ENCODE data around the gene RNF224.

Gene RNF224

GRCh38 chr9:137254624-137255447 is 27.5 kb downstream of the RNF224 start, which contains the start of gene NELFB:
TSS of gene NELFB (plus strand) at chr9:137255327.
- H4K91ac ChIP-seq (ENCODE audit: low read length): peak within 1 kb of the TSS; percentile 85
- WGBS: under 1% methylated on average over 44 of the region's 105 CpGs
- peak within 1 kb of the TSS; percentile 40 for H2BK5ac ChIP-seq (ENCODE audit: low read depth, low read length, poor library complexity, severe bottlenecking)

GRCh38 chr9:137255448-137256114 is 28.3 kb downstream of the RNF224 start:
- 5% methylated on average over 45 of the region's 51 CpGs for WGBS
- Histone ChIP-seq H2AK5ac (ENCODE audit: low read length, severe bottlenecking) (no peak overlapping the region), H3K18ac (ENCODE audit: low read depth in 1 of 2, low read length in 2 of 2) (peak overlapping the region; percentile 75 to 81), H3K9ac (ENCODE audit: low read length) (peak overlapping the region; percentile 90), H3K36me3 (ENCODE audit: control insufficient read depth in 1 of 2, insufficient read depth in 2 of 2, low read depth in 1 of 2, low read length in 2 of 2) (peaks cover 12 to 33% of the 10 kb centered on the region in 2 experiments), H2BK120ac (ENCODE audit: low read depth, low read length) (peak overlapping the region; percentile 85), H2AFZ (ENCODE audit: low read depth, low read length) (peak overlapping the region; percentile 53), H3K4ac (ENCODE audit: low read depth in 1 of 2, low read length in 2 of 2) (peak overlapping the region; percentile 83 to 91), H2BK5ac (ENCODE audit: low read depth, low read length, poor library complexity, severe bottlenecking) (no peak overlapping the region), H3K14ac (ENCODE audit: low read length in 2 of 2) (peak overlapping the region in 1 of 2 experiments; percentile 93), H3K27me3 (ENCODE audit: control insufficient read depth in 1 of 2, insufficient read depth in 1 of 2, low read length in 2 of 2) (no peaks in the 10 kb centered on the region), H3K27ac (ENCODE audit: low read length, poor library complexity, severe bottlenecking) (no peak overlapping the region), H2BK15ac (ENCODE audit: low read depth, poor library complexity, severe bottlenecking) (peak overlapping the region; percentile 83), H4K8ac (ENCODE audit: low read length) (peak overlapping the region; percentile 56), H3K79me1 (replicated peaks; ENCODE audit: low read length, poor library complexity, severe bottlenecking) (peaks cover 14% of the 10 kb centered on the region), H3K4me3 (ENCODE audit: insufficient read depth in 1 of 2, low read depth in 1 of 2, low read length in 2 of 2) (peak overlapping the region; percentile 93 to 97), H3K4me1 (ENCODE audit: control insufficient read depth, insufficient read depth, low read depth, low read length) (peaks cover 34% of the 10 kb centered on the region), H2BK12ac (ENCODE audit: low read length in 2 of 2) (peak overlapping the region in 1 of 2 experiments; percentile 29), H3K23ac (ENCODE audit: low read length in 2 of 2) (peak overlapping the region in 1 of 2 experiments; percentile 1), H4K91ac (ENCODE audit: low read length) (peak overlapping the region; percentile 21), H3K4me2 (ENCODE audit: low read length, poor library complexity, severe bottlenecking) (peak overlapping the region; percentile 89), H3K9me3 (ENCODE audit: control insufficient read depth, low read length) (no peaks in the 10 kb centered on the region)
- DNase-seq: peak; percentile 56

More at GRCh38 chr9:137254624-137255447, 27.5 kb downstream of the RNF224 start, which contains the start of gene NELFB:
- Histone ChIP-seq H3K4me2 (ENCODE audit: low read length, poor library complexity, severe bottlenecking) (peak within 1 kb of the TSS; percentile 92), H3K4me3 (ENCODE audit: insufficient read depth in 1 of 2, low read depth in 1 of 2, low read length in 2 of 2) (peak within 1 kb of the TSS; percentile 93 to 97), H3K18ac (ENCODE audit: low read depth in 1 of 2, low read length in 2 of 2) (peak within 1 kb of the TSS; percentile 84 to 86), H4K8ac (ENCODE audit: low read length) (peak within 1 kb of the TSS; percentile 56), H3K4ac (ENCODE audit: low read depth in 1 of 2, low read length in 2 of 2) (peak within 1 kb of the TSS; percentile 91 to 93), H2BK12ac (ENCODE audit: low read length in 2 of 2) (peak within 1 kb of the TSS in 1 of 2 experiments; percentile 32), H3K36me3 (ENCODE audit: control insufficient read depth in 1 of 2, insufficient read depth in 2 of 2, low read depth in 1 of 2, low read length in 2 of 2) (peaks cover 12 to 31% of the 10 kb centered on the region in 2 experiments), H3K27ac (ENCODE audit: low read length, poor library complexity, severe bottlenecking) (no peak within 1 kb of the TSS), H3K9ac (ENCODE audit: low read length) (peak within 1 kb of the TSS; percentile 90), H3K4me1 (ENCODE audit: control insufficient read depth, insufficient read depth, low read depth, low read length) (peaks cover 36% of the 10 kb centered on the region), H3K79me1 (replicated peaks; ENCODE audit: low read length, poor library complexity, severe bottlenecking) (peaks cover 14% of the 10 kb centered on the region), H2AK5ac (ENCODE audit: low read length, severe bottlenecking) (no peak within 1 kb of the TSS), H3K27me3 (ENCODE audit: control insufficient read depth in 1 of 2, insufficient read depth in 1 of 2, low read length in 2 of 2) (no peaks in the 10 kb centered on the region), H2AFZ (ENCODE audit: low read depth, low read length) (peak within 1 kb of the TSS; percentile 85), H3K23ac (ENCODE audit: low read length in 2 of 2) (peak within 1 kb of the TSS in 1 of 2 experiments; percentile 75), H2BK120ac (ENCODE audit: low read depth, low read length) (peak within 1 kb of the TSS; percentile 85), H3K9me3 (ENCODE audit: control insufficient read depth, low read length) (no peaks in the 10 kb centered on the region), H3K14ac (ENCODE audit: low read length in 2 of 2) (peak within 1 kb of the TSS in 1 of 2 experiments; percentile 93), H2BK15ac (ENCODE audit: low read depth, poor library complexity, severe bottlenecking) (peak within 1 kb of the TSS; percentile 93)
- peak; percentile 81 for DNase-seq

- Histone ChIP-seq H2BK120ac (ENCODE audit: low read depth, low read length) (no peak overlapping the region), H2BK12ac (ENCODE audit: low read length in 2 of 2) (no peak overlapping the region), H3K9ac (ENCODE audit: low read length) (peak overlapping the region; percentile 90), H3K23ac (ENCODE audit: low read length in 2 of 2) (no peak overlapping the region), H2AFZ (ENCODE audit: low read depth, low read length) (no peak overlapping the region), H3K4me1 (ENCODE audit: control insufficient read depth, insufficient read depth, low read depth, low read length) (peaks cover 27% of the 10 kb centered on the region), H3K14ac (ENCODE audit: low read length in 2 of 2) (peak overlapping the region in 1 of 2 experiments; percentile 93), H4K8ac (ENCODE audit: low read length) (no peak overlapping the region), H2AK5ac (ENCODE audit: low read length, severe bottlenecking) (no peak overlapping the region), H3K36me3 (ENCODE audit: control insufficient read depth in 1 of 2, insufficient read depth in 2 of 2, low read depth in 1 of 2, low read length in 2 of 2) (peaks cover 12 to 34% of the 10 kb centered on the region in 2 experiments), H2BK15ac (ENCODE audit: low read depth, poor library complexity, severe bottlenecking) (no peak overlapping the region), H3K27me3 (ENCODE audit: control insufficient read depth in 1 of 2, insufficient read depth in 1 of 2, low read length in 2 of 2) (no peaks in the 10 kb centered on the region), H3K4me3 (ENCODE audit: insufficient read depth in 1 of 2, low read depth in 1 of 2, low read length in 2 of 2) (peak overlapping the region in 1 of 2 experiments; percentile 97), H3K4ac (ENCODE audit: low read depth in 1 of 2, low read length in 2 of 2) (no peak overlapping the region), H3K4me2 (ENCODE audit: low read length, poor library complexity, severe bottlenecking) (peak overlapping the region; percentile 89), H3K18ac (ENCODE audit: low read depth in 1 of 2, low read length in 2 of 2) (no peak overlapping the region), H3K9me3 (ENCODE audit: control insufficient read depth, low read length) (no peaks in the 10 kb centered on the region), H4K91ac (ENCODE audit: low read length) (no peak overlapping the region), H3K27ac (ENCODE audit: low read length, poor library complexity, severe bottlenecking) (no peak overlapping the region), H2BK5ac (ENCODE audit: low read depth, low read length, poor library complexity, severe bottlenecking) (no peak overlapping the region), H3K79me1 (replicated peaks; ENCODE audit: low read length, poor library complexity, severe bottlenecking) (peaks cover 14% of the 10 kb centered on the region)
- no peak for DNase-seq
- 93% methylated on average over 15 of the region's 15 CpGs for WGBS
Observed at GRCh38 chr9:137256362-137256761, 29.1 kb downstream of the RNF224 start.

- H3K14ac ChIP-seq (ENCODE audit: low read length in 2 of 2): no peak overlapping the region
- H4K8ac ChIP-seq (ENCODE audit: low read length): no peak overlapping the region
- H2BK5ac ChIP-seq (ENCODE audit: low read depth, low read length, poor library complexity, severe bottlenecking): no peak overlapping the region
- no peak overlapping the region for H4K91ac ChIP-seq (ENCODE audit: low read length)
- no peak overlapping the region for H3K4ac ChIP-seq (ENCODE audit: low read depth in 1 of 2, low read length in 2 of 2)
- no peak overlapping the region for H2BK15ac ChIP-seq (ENCODE audit: low read depth, poor library complexity, severe bottlenecking)
- H3K9me3 ChIP-seq (ENCODE audit: control insufficient read depth, low read length): no peaks in the 10 kb centered on the region
- DNase-seq: no peak
- peak overlapping the region in 1 of 2 experiments; percentile 97 for H3K4me3 ChIP-seq (ENCODE audit: insufficient read depth in 1 of 2, low read depth in 1 of 2, low read length in 2 of 2)
- peaks cover 12 to 37% of the 10 kb centered on the region in 2 experiments for H3K36me3 ChIP-seq (ENCODE audit: control insufficient read depth in 1 of 2, insufficient read depth in 2 of 2, low read depth in 1 of 2, low read length in 2 of 2)
- H2BK120ac ChIP-seq (ENCODE audit: low read depth, low read length): no peak overlapping the region
- H3K9ac ChIP-seq (ENCODE audit: low read length): peak overlapping the region; percentile 90
- H2BK12ac ChIP-seq (ENCODE audit: low read length in 2 of 2): no peak overlapping the region
- no peak overlapping the region for H3K23ac ChIP-seq (ENCODE audit: low read length in 2 of 2)
- no peak overlapping the region for H2AK5ac ChIP-seq (ENCODE audit: low read length, severe bottlenecking)
- H3K27me3 ChIP-seq (ENCODE audit: control insufficient read depth in 1 of 2, insufficient read depth in 1 of 2, low read length in 2 of 2): no peaks in the 10 kb centered on the region
- H3K79me1 ChIP-seq (replicated peaks; ENCODE audit: low read length, poor library complexity, severe bottlenecking): peaks cover 18% of the 10 kb centered on the region
- H3K27ac ChIP-seq (ENCODE audit: low read length, poor library complexity, severe bottlenecking): no peak overlapping the region
- H2AFZ ChIP-seq (ENCODE audit: low read depth, low read length): no peak overlapping the region
- peaks cover 28% of the 10 kb centered on the region for H3K4me1 ChIP-seq (ENCODE audit: control insufficient read depth, insufficient read depth, low read depth, low read length)
- no peak overlapping the region for H3K4me2 ChIP-seq (ENCODE audit: low read length, poor library complexity, severe bottlenecking)
- H3K18ac ChIP-seq (ENCODE audit: low read depth in 1 of 2, low read length in 2 of 2): no peak overlapping the region
- 99% methylated on average over 15 of the region's 15 CpGs for WGBS
Observed at GRCh38 chr9:137256856-137257255, 29.6 kb downstream of the RNF224 start.
